Spleen (tissue), 11 donors: ENCODE measurements around the gene CCDC92. TPM values are rescaled to one million over a fixed set of nuclear protein-coding genes. Genes with fewer than 3 reads are reported as not detected.
"Not testable (repeated sequence)": the region's sequence is repeated elsewhere in the genome, so short reads cannot be mapped to it uniquely, and the experiment has no call there.

Experiments
- DNase-seq: peaks from one replicate; pipeline ENCODE4 v3.0.0-alpha.2; 2020
- H3K27ac ChIP-seq, 8 donors: fragments of 200-600 bp; sonication (generic) in 7 of 8; 1 replicate in 4 of 8; 2 replicates in 4 of 8; pipeline versions ENCODE4 v1.5.0 to v1.8.0; 2016 to 2021; ENCODE audit warnings: inconsistent platforms in 4 of 8, mild to moderate bottlenecking in 4 of 8, moderate library complexity in 1 of 8
- H3K27me3 ChIP-seq, 7 donors: fragments of 200-600 bp; sonication (generic) in 6 of 7; replicated peaks in 1 of 7; 1 replicate in 4 of 7; 2 replicates in 3 of 7; pipeline versions ENCODE4 v1.5.0 to v1.8.0; 2016 to 2021; ENCODE audit warnings: inconsistent platforms in 3 of 7, mild to moderate bottlenecking in 1 of 7
- H3K36me3 ChIP-seq, 6 donors: fragments of 200-600 bp; sonication (generic) in 5 of 6; 1 replicate in 4 of 6; 2 replicates in 2 of 6; pipeline versions ENCODE4 v1.5.0 to v1.8.0; 2016 to 2021; ENCODE audit warnings: inconsistent platforms in 2 of 6
- H3K4me1 ChIP-seq, 6 donors: fragments of 200-600 bp; sonication (generic) in 5 of 6; 1 replicate in 3 of 6; 2 replicates in 3 of 6; pipeline versions ENCODE4 v1.5.0 to v1.8.0; 2016 to 2021; ENCODE audit warnings: inconsistent platforms in 3 of 6
- H3K4me3 ChIP-seq, 8 donors: fragments of 200-600 bp; sonication (generic) in 7 of 8; 1 replicate in 4 of 8; 2 replicates in 4 of 8; pipeline versions ENCODE4 v1.5.0 to v1.8.0; 2016 to 2021; ENCODE audit warnings: inconsistent platforms in 4 of 8, mild to moderate bottlenecking in 4 of 8, moderate library complexity in 2 of 8
- H3K9me3 ChIP-seq, 8 donors: fragments of 200-600 bp; sonication (generic) in 7 of 8; 1 replicate in 4 of 8; 2 replicates in 4 of 8; pipeline versions ENCODE4 v1.5.0 to v1.8.0; 2016 to 2021; ENCODE audit warnings: inconsistent platforms in 4 of 8
- POLR2A ChIP-seq, 3 donors: fragments of 450-650 bp; IDR thresholded peaks; one replicate each; pipeline ENCODE4 v1.5.1; 2017; ENCODE audit warnings: antibody characterized with exemption in 3 of 3, mild to moderate bottlenecking in 1 of 3
- POLR2AphosphoS5 ChIP-seq, 3 donors: sonication (generic); formaldehyde crosslinking; IDR thresholded peaks; one replicate each; pipeline ENCODE4 v1.5.1; 2017; ENCODE audit warnings: antibody characterized with exemption in 3 of 3
- WGBS, 5 donors: extraction: QIAGEN DNeasy Blood & Tissue Kit in 3 of 5; methylation state at CpG; one replicate each; pipeline versions ENCODE4 v1.1.5 to v1.1.7; 2013 to 2018; 5-methylcytosine and 5-hydroxymethylcytosine counted together
- intact Hi-C: fragments of 100-400 bp; cut with DNase I; formaldehyde crosslinking; loops from one replicate; pipeline ENCODE4 v1.15.0; 2023; ENCODE audit warnings: low total_unique reads
- polyA plus RNA-seq, 3 donors: library from polyadenylated mRNA; stranded (reverse); fragments of 200-250 nt; gene quantifications; one replicate each; pipeline ENCODE4 v1.2.1, GENCODE V29; 2013
- total RNA-seq, 7 donors: library from RNA; depleted of rRNA in 3 of 7; stranded (reverse); fragments of >200 nt in 3 of 7; fragmentation: NEBNext Ultra II Directional in 4 of 7; extraction: Animal tissue kit (Norgen Biotek cat#: 25700) in 4 of 7; gene quantifications; one replicate each; pipeline versions ENCODE4 v1.1.0 to v1.2.1, GENCODE V29; 2016 to 2021
- TF ChIP-seq, protein P1 (sequence below), 11 experiments: fragments of 200-600 bp in 7 of 11; fragments of 450-650 bp in 4 of 11; sonication (generic) in 4 of 11; IDR thresholded peaks in 8 of 11; conservative IDR thresholded peaks in 3 of 11; 1 replicate in 7 of 11; 2 replicates in 4 of 11; pipeline versions ENCODE4 v1.4.0 to v1.8.0; 2016 to 2021; ENCODE audit warnings: antibody characterized with exemption in 11 of 11, inconsistent platforms in 4 of 11, mild to moderate bottlenecking in 1 of 11
- donor health status: healthy with polysubstance abuse.
- donor health status: DM: no; HTN: no; CAD: no; lungs with moderate emphysema.
- donor health status: DM: no; HTN: no; CAD: no.
- donor health status: Bipolar disorder and iron deficiency.
- donor health status: healthy.
- donor health status: DM: no; HTN: no; CAD: no.
- donor health status: DM: yes; HTN: yes; CAD: no.

The CCDC92 gene
- total and polyA plus RNA-seq, 10 donors = 16.0 to 36.7 (median 27.8) TPM

DNA sequence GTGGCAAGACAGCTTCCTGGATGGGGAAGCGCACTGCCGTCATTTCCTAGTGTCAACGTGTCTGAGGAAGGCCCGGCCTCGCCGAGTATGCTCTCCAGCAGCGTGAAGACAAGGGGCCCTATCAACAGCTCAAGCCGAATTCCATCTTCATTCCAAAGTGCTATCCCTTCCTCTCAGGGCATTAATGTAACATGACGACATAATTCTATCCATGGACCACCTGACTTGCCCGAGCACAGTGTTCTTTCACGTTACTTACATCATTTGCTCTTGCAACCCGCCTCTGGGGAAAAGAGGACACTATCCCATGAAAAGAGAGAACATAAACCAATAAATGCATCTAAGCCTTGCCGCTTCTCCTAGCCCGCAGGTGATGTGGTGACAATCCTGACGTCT, 22.9 kb downstream of the CCDC92 start:
- no peak overlapping the region for H3K4me3 ChIP-seq
- intact Hi-C loops = no loop called here
- H3K4me1 ChIP-seq = peaks cover 0 to 10% (median 0%) of the 10 kb centered on the region in 6 donors
- TF ChIP-seq, protein P1, sequence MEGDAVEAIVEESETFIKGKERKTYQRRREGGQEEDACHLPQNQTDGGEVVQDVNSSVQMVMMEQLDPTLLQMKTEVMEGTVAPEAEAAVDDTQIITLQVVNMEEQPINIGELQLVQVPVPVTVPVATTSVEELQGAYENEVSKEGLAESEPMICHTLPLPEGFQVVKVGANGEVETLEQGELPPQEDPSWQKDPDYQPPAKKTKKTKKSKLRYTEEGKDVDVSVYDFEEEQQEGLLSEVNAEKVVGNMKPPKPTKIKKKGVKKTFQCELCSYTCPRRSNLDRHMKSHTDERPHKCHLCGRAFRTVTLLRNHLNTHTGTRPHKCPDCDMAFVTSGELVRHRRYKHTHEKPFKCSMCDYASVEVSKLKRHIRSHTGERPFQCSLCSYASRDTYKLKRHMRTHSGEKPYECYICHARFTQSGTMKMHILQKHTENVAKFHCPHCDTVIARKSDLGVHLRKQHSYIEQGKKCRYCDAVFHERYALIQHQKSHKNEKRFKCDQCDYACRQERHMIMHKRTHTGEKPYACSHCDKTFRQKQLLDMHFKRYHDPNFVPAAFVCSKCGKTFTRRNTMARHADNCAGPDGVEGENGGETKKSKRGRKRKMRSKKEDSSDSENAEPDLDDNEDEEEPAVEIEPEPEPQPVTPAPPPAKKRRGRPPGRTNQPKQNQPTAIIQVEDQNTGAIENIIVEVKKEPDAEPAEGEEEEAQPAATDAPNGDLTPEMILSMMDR (IDR thresholded peaks at IDR 0.05 in 8 of 11, conservative IDR thresholded peaks at IDR 0.05 in 3 of 11) = no peak
- TF ChIP-seq POLR2A (IDR thresholded peaks at IDR 0.05) (no peak), POLR2AphosphoS5 (IDR thresholded peaks at IDR 0.05) (no peak)
- no peak overlapping the region for H3K27ac ChIP-seq
- no peaks in the 10 kb centered on the region for H3K27me3 ChIP-seq
- DNase-seq = no peak
- H3K9me3 ChIP-seq = no peaks in the 10 kb centered on the region
- WGBS, 5 donors = 91 to 95% (median 94%) methylated on average over 15 of the region's 15 CpGs
- peaks cover 0 to 28% (median 3%) of the 10 kb centered on the region in 6 donors for H3K36me3 ChIP-seq

DNA sequence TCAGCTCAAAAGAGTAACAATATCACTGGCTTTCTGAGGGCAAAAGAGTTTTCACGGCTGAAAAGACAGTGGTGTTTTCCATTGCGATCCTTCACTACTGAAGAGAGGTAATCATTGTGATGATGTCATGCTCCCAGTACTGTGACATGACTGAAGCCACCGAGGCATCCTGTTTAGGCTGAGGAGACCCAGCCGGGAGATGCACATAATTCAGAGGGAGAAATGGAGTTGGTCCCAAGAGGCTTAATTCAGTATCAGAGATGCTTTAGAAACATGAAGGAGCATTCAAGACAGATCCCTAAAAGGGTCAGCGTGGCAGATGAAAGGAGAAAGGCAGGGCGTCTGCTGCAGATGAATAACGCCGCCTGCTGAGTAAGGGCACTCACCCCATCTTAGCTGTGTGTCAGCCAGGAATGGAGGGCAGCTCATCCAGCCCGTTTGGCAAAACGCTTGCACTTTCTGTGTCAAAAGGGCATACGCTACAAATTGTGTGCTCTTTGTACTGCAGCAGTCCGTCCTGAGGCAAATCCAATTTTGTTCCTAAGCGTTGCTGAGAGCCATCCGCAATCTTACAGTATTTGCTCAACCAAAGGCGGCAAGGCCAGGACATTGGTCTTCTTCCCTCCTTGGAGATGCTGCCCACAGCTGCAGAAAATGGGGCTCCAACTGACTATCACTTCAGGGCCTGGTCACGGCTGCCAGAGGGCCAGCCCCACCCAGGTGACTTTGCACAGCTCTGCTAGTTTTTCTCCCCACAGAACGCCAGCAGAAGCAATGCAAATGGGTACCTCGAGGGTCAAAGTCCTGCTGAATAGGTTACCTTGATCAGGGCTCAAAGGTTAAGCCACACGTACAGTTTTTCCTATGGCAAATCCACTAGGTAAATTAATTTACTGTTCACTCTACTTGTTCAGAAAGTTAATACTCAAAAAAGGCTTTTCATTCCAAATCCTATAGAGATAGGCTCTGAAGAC, 23.5 kb downstream of the CCDC92 start:
- intact Hi-C loops = no loop called here
- 88 to 94% (median 90%) methylated on average over 19 of the region's 19 CpGs for WGBS, 5 donors
- H3K36me3 ChIP-seq = peaks cover 0 to 35% (median 3%) of the 10 kb centered on the region in 6 donors

DNA sequence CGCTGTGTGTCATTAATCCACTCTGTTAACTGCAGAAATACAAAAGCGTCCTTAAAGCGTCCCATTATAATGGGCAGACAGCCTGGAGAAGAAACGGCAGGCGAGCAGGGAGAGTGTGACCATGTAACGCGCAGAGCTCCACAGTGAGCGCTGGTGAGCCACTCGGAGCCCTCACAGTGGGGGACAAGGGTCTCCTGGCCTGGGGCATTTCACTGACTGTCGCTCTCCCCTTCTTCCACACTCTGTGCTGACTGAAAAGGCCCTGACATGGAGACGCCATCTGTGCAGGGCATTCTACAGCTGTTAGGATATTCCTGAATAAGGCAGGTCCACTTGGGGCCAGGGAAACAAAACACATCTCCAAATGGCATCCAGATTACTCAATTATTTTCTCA, 24.2 kb downstream of the CCDC92 start:
- no peak overlapping the region for H3K4me3 ChIP-seq
- DNase-seq = no peak
- TF ChIP-seq, protein P1 (IDR thresholded peaks at IDR 0.05 in 8 of 11, conservative IDR thresholded peaks at IDR 0.05 in 3 of 11) = no peak
- TF ChIP-seq POLR2AphosphoS5 (IDR thresholded peaks at IDR 0.05) (no peak), POLR2A (IDR thresholded peaks at IDR 0.05) (no peak)
- 95 to 96% (median 95%) methylated on average over 11 of the region's 11 CpGs for WGBS, 5 donors
- H3K9me3 ChIP-seq = no peaks in the 10 kb centered on the region
- H3K4me1 ChIP-seq = peaks cover 0 to 10% (median 0%) of the 10 kb centered on the region in 6 donors
- intact Hi-C loops = no loop called here
- peaks cover 0 to 40% (median 3%) of the 10 kb centered on the region in 6 donors for H3K36me3 ChIP-seq
- H3K27me3 ChIP-seq = no peaks in the 10 kb centered on the region
- H3K27ac ChIP-seq = no peak overlapping the region

More for the DNA sequence above, 23.5 kb downstream of the CCDC92 start:
- DNase-seq = no peak
- Histone ChIP-seq H3K4me1 (peaks cover 0 to 10% (median 0%) of the 10 kb centered on the region in 6 donors), H3K27ac (no peak overlapping the region), H3K4me3 (no peak overlapping the region), H3K27me3 (no peaks in the 10 kb centered on the region), H3K9me3 (no peaks in the 10 kb centered on the region)
- TF ChIP-seq, protein P1 (IDR thresholded peaks at IDR 0.05 in 8 of 11, conservative IDR thresholded peaks at IDR 0.05 in 3 of 11) = no peak
- TF ChIP-seq POLR2A (IDR thresholded peaks at IDR 0.05) (no peak), POLR2AphosphoS5 (IDR thresholded peaks at IDR 0.05) (no peak)

DNA sequence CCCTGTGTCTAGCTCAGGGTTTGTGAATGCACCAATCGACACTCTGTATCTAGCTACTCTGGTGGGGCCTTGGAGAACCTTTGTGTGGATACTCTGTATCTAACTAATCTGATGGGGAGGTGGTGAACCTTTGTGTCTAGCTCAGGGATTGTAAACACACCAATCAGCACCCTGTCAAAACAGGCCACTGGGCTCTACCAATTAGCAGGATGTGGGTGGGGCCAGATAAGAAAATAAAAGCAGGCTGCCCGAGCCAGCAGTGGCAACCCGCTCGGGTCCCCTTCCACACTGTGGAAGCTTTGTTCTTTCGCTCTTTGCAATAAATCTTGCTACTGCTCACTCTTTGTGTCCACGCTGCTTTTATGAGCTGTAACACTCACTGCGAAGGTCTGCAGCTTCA, 25.1 kb downstream of the CCDC92 start:
- H3K27ac ChIP-seq, H3K4me1 ChIP-seq, H3K27me3 ChIP-seq, intact Hi-C loops, DNase-seq, H3K9me3 ChIP-seq, H3K4me3 ChIP-seq: not testable (repeated sequence)
- WGBS, 5 donors = 88 to 98% (median 91%) methylated on average over 6 to 7 of the region's 7 CpGs
- H3K36me3 ChIP-seq = peaks cover 0 to 49% (median 11%) of the 10 kb centered on the region in 6 donors

DNA sequence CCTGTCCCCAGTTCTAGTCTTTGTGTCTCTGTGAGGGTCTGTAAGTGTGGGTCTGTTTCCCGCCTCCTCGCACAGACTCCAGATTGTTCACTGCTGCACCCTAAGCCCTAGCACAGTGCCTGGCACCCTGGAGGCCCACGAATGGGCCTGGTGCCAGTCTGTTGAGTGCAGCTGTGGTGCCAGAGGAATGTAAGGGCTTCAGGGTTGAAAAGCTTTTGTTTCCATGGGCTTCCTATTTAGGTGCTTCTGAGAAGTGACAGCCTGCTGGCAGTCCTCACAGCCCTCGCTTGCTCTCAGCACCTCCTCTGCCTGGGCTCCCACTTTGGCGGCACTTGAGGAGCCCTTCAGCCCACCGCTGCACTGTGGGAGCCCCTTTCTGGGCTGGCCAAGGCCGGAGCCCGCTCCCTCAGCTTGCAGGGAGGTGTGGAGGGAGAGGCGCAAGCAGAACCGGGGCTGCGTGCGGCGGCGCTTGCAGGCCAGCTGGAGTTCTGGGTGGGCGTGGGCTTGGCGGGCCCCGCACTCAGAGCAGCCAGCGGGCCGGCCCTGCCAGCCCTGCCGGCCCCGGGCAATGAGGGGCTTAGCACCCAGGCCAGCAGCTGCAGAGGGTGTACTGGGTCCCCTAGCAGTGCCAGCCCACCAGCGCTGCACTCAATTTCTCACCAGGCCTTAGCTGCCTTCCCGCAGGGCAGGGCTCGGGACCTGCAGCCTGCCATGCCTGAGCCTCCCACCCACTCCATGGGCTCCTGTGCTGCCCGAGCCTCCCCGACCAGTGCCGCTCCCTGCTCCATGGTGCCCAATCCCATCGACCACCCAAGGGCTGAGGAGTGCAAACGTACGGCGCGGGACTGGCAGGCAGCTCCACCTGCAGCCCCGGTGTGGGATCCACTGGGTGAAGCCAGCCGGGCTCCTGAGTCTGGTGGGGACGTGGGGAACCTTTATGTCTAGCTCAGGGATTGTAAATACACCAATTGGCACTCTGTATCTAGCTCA, 25.8 kb downstream of the CCDC92 start:
- H3K9me3 ChIP-seq, H3K4me1 ChIP-seq, H3K27ac ChIP-seq, H3K27me3 ChIP-seq, DNase-seq, H3K4me3 ChIP-seq, intact Hi-C loops: not testable (repeated sequence)
- peaks cover 0 to 56% (median 18%) of the 10 kb centered on the region in 6 donors for H3K36me3 ChIP-seq
- WGBS, 5 donors = 90 to 98% (median 95%) methylated on average over 15 to 34 of the region's 35 CpGs
